H4 (cell line): ENCODE results near the gene TTC23. TPM values are rescaled to one million over a fixed set of nuclear protein-coding genes. Genes with fewer than 3 reads are reported as not detected.
A peak's percentile ranks its signal among the peaks of the same experiment; 100 is the strongest.

ENCODE experiments used
- DNase-seq: peaks from one replicate; pipeline ENCODE4 v3.0.0-alpha.2; 2015; ENCODE audit warnings: low spot score
- total RNA-seq: library from RNA; depleted of rRNA; stranded (reverse); fragments of >200 nt; shearing (Covaris generic); gene quantifications from 2 replicates; pipeline ENCODE4 v1.2.3, GENCODE V29; 2014; rRNA removed

Gene TTC23
- total RNA-seq = 13.0 and 20.6 TPM in 2 replicates

- peak; percentile 83 for DNase-seq
Observed at GRCh38 chr15:99249270-99249841, at the start of gene TTC23. Gene TTC23 (minus strand): TSS chr15:99249581. CDS start chr15:99228712, 20,869 bp downstream.

- DNase-seq = no peak
Observed at GRCh38 chr15:99296386-99296785, 47.0 kb upstream of the TTC23 start.

GRCh38 chr15:99295840-99296239 is 46.5 kb upstream of the TTC23 start:
- DNase-seq = no peak

- DNase-seq = no peak
Observed at GRCh38 chr15:99291643-99292042, 42.3 kb upstream of the TTC23 start.

GRCh38 chr15:99283717-99284116 is 34.3 kb upstream of the TTC23 start:
- DNase-seq = no peak

GRCh38 chr15:99282586-99282985 is 33.2 kb upstream of the TTC23 start:
- no peak for DNase-seq

GRCh38 chr15:99282121-99282520 is 32.7 kb upstream of the TTC23 start:
- no peak for DNase-seq

GRCh38 chr15:99279827-99280226 is 30.4 kb upstream of the TTC23 start:
- DNase-seq = no peak

GRCh38 chr15:99279290-99279689 is 29.9 kb upstream of the TTC23 start:
- DNase-seq = no peak

GRCh38 chr15:99275525-99276128 is 26.2 kb upstream of the TTC23 start:
- no peak for DNase-seq

GRCh38 chr15:99275061-99275460 is 25.7 kb upstream of the TTC23 start:
- no peak for DNase-seq

GRCh38 chr15:99273801-99274200 is 24.4 kb upstream of the TTC23 start:
- DNase-seq = no peak

- DNase-seq = no peak
Observed at GRCh38 chr15:99268431-99268830, 19.1 kb upstream of the TTC23 start.

GRCh38 chr15:99267957-99268356 is 18.6 kb upstream of the TTC23 start:
- no peak for DNase-seq

- DNase-seq = no peak
Observed at GRCh38 chr15:99265541-99266070, 16.2 kb upstream of the TTC23 start.

- no peak for DNase-seq
Observed at GRCh38 chr15:99264125-99264524, 14.7 kb upstream of the TTC23 start.

GRCh38 chr15:99257107-99257750 is 7.8 kb upstream of the TTC23 start:
- no peak for DNase-seq

GRCh38 chr15:99253381-99254090 is 4.2 kb upstream of the TTC23 start:
- peak; percentile 11 for DNase-seq

GRCh38 chr15:99252326-99252725 is 2.9 kb upstream of the TTC23 start:
- DNase-seq = no peak

- peak; percentile 98 for DNase-seq
Observed at GRCh38 chr15:99250857-99251841, 1.8 kb upstream of the TTC23 start, which contains the start of gene LRRC28. Gene LRRC28 (plus strand): TSS chr15:99251481. CDS start chr15:99255958, 4,477 bp downstream.

- no peak for DNase-seq
Observed at GRCh38 chr15:99250494-99250856, 1.1 kb upstream of the TTC23 start.
